Choroid plexus epithelial cell (primary cell): ENCODE data around the gene CTIF.

Source experiments
- DNase-seq: peaks from one replicate; pipeline ENCODE4 v3.0.0-alpha.2; 2010; ENCODE audit warnings: low read depth
- H3K4me3 ChIP-seq: 2 replicates; pipeline ENCODE4 v1.5.1; 2011; ENCODE audit warnings: low read depth, mild to moderate bottlenecking, control low read depth, low read length, moderate library complexity
- CTCF ChIP-seq: conservative IDR thresholded peaks from 2 replicates; pipeline ENCODE4 v1.5.1; 2011; ENCODE audit warnings: low read depth, mild to moderate bottlenecking, control low read depth, inconsistent platforms, low read length, moderate library complexity

Gene CTIF

GRCh38 chr18:48569139-48569914 lies 30.5 kb downstream of the CTIF start:
- no peak for DNase-seq
- no peak overlapping the region for H3K4me3 ChIP-seq
- TF ChIP-seq CTCF, result no peak

GRCh38 chr18:48569915-48570264 lies 31.1 kb downstream of the CTIF start:
- DNase-seq, result no peak
- H3K4me3 ChIP-seq, result no peak overlapping the region
- TF ChIP-seq CTCF, result no peak

- TF ChIP-seq CTCF, result no peak
- DNase-seq, result no peak
- H3K4me3 ChIP-seq, result no peak overlapping the region
These were observed 31.5 kb downstream of the CTIF start for GRCh38 chr18:48570313-48570712.

GRCh38 chr18:48571639-48572384 lies 33.0 kb downstream of the CTIF start:
- no peak overlapping the region for H3K4me3 ChIP-seq
- no peak for DNase-seq
- TF ChIP-seq CTCF, result no peak

- TF ChIP-seq CTCF, result no peak
- DNase-seq, result peak; percentile 35
- H3K4me3 ChIP-seq, result no peak overlapping the region
These were observed 33.7 kb downstream of the CTIF start for GRCh38 chr18:48572402-48573126.

GRCh38 chr18:48573632-48574283 lies 34.9 kb downstream of the CTIF start:
- DNase-seq, result no peak
- H3K4me3 ChIP-seq, result no peak overlapping the region
- peak; percentile 5 for TF ChIP-seq CTCF
